NOMO-1 (cell line): Measurements from ENCODE around the gene RETREG1.
"Not testable (repeated sequence)": the region's sequence is repeated elsewhere in the genome, so short reads cannot be mapped to it uniquely, and the experiment has no call there.

Experiments
- DNase-seq, 2 experiments: peaks; one replicate each; lab custom pipeline; 2025; ENCODE audit not compliant: unreplicated experiment in 2 of 2; lab: John Stamatoyannopoulos, UW

RETREG1 gene

DNA sequence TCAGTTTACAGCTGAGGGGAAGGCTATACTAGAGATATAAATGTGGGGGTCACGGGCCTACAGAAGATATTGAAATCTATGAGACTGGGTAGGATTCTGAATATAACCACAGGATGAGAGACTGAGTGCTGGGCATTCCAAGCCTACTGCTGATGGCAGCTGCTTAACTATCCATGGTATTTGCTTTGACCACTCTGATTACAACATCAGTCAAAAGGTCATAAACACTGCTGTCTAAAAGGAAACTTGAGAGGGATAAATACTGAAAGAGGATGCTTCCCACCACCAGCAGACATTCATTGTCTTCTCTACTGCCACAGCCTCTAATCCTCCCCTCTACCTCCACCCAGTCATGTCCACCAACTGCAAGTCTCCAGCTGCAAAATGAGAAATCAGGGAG, 155.0 kb downstream of the RETREG1 start:
- no peak for DNase-seq

DNA sequence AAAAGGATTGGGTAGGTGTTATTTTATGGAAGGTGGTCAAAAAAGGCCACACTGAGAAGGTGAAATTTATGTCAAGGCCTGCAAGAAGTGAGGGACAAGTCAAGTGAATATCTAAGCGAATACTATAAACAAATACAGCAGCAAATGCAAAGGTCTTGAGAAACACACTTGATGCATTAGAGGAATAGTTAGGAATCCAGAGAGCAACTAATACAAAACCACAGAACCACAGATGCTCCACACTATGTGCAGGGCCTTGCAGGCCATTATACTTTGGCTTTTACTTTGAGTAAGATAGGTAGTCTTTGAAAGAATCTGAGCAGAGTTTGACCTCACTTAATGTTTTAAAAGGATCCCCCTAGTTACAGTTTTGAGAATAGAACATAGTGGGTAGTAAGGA, 155.8 kb downstream of the RETREG1 start:
- no peak for DNase-seq

DNA sequence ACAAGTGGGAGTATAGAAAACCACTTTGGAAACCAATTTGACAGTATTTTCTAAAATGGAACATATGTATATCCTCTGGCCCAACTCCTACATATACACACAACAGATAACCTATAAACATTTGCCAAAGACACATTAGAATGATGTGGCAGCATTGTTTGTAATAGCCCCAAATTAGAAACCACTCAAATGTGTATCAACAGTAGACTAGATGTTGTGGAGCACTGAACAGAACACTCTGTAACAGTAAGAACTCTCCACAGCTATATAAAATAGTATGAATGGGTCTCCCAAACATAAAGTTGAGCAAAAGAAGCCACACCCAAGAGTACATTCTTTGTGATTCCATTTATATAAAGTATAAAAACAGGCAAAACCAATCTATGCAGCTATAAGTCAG, 157.3 kb downstream of the RETREG1 start:
- DNase-seq: no peak

DNA sequence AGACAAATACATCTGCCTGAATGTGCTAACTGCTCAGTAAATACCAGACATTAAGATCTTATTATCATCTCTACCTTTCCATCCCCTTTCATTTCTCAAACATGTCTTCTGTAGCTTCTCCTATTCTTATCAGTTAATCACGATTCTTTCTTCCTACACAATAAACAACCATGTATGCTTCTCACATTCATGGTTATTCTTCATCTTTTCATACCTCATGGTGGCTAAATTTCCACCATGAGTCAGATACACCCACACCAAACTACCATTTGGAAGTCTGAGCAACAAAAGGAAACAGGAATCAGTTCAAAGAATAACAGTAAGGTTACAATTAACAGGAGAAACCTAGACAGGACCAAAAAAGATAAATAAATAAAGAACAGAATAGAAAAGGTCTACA, 158.9 kb downstream of the RETREG1 start:
- DNase-seq: no peak

DNA sequence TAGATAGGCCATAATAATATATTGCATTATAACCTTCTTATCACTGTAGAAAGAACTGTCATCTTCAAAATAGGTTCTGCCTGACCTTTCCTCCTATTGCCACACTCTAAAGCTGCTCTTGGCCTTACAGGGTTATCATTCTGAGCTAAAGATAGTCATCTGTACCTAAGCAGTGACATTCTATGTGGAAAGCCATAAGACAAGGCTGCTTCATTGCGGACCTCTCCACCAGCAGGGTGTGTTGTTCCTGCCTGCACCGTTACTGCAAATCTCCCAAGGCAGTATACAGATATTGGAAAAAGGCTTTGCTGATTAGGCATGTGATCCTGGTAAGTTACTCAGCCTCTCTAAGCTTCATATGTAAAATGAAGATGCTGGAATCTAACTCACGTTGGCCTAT, 159.3 kb downstream of the RETREG1 start:
- DNase-seq: no peak

DNA sequence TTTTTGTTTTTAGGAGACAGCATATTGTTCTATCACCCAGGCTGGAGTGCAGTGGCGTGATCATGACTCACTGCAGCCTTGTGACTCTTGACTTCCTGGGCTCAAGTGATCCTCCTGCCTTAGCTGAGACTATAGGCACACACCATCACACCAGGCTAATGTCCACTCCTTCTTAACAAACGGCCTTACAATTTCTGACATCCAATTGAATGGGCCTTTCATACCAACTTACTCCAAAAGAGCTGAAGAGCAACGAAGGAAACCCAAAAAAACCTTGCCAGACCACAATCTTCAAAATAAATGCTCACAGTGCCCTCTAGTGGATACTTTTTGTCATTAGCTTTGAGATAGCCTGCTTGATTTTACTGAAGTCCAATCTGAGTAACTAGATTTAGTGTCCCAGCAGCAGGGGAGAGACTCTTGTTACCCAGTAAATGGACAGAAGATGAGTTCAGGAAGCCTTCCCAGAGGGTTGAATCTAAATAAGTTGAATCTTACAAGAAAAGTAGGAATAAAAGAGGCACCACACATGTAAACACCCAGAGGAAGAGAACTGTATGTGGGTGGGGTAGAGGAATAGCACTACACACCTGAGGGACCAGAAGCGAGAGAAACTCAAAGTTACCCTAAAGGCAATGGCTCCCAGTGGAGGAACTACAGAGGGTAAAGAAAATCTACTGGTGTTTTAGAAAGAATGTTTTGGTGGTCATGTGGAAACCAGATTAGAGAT, 160.5 kb downstream of the RETREG1 start:
- DNase-seq: peak; percentile 63 to 81

DNA sequence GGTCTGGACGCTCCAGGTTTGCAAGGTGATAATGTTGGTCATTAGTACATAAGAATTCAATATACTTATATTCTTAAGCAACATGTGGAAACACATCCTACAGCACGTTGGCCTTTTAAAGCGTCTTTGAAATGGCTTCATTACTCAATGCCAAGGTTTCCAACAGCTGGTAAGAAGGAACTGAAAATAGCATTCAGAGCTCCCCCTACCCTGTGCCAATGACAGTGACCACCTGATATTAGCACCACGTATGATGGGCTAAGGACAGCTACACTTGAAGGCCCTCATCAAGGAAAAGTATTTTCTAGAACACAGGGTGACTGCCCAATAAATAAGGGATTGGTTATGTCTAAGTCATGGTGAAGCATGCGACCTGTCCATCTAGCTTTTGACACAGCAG, 161.1 kb downstream of the RETREG1 start:
- DNase-seq: peak; percentile 41 to 85

DNA sequence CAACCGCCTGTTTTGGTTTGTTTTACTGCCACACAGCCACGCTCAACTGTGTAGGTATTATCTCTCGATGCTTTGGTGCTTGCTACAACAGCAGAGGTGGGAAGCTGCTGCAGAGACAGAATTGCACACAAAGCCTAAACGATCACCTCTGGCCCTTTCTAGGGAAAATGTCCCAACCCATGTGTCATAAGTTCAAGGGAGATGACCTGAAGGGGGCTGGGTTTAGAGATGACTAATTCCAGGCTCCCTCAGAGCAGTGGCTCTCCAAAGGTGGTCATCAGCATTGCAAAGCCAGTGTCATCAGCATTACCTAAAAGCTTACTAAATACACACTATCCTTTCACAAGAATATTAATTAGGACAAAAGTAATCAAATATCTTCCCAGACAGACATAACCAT, 162.1 kb downstream of the RETREG1 start:
- DNase-seq: no peak

DNA sequence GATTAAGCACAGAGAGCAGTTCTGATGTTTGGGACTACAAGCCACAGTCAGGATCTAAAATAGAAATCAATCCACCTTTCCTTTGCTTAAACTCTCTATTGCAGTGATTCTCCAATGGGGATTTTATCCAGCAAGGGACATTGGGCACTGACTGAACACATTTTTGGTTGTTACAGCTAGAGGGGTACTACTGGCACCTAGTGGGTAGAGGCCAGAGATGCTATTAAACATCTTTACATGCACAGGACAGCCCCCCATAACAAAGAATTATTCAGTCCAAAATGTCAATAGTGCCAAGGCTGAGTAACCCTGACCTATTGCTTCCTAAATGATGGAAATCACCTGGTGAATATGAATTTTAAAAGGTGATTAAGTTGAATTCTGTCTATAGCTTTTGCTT, 163.2 kb downstream of the RETREG1 start:
- no peak for DNase-seq

DNA sequence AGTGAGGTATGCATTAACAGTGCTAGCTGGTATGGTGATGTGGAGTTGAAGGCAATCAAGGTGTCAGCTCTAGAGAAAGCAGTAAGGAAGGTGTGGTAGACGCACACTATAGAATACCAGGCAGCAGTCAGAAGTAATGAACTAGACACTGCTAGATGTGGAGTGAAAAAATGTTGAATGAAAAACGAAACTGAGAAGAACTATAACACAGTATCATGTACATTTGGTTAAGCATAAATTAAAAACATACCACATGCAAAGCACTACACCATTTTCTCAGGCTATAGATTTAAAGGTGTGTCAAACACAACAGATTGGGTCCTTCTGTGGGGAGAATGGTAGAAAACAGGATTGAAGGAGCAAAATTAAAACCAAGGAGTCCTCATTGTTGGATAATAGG, 166.6 kb downstream of the RETREG1 start:
- no peak for DNase-seq

DNA sequence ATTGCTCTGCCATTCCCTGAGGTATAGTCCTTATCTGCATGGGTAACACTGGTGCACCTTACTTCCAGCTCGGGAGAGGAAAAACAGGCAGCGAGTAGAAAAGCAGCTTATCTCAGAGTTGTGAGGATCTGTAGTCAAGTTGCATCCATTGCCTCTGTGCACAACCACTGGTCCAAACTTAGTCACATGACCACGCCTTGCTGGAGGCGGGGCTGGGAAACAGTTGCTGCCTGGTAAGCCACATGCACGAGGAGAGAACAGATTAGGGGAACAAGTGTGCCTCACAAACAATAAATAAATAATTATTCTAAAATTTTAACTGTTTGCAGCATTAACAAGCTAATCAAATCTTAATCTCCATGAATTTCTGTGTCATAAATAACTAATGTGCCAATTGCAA, 169.8 kb downstream of the RETREG1 start:
- DNase-seq: no peak

DNA sequence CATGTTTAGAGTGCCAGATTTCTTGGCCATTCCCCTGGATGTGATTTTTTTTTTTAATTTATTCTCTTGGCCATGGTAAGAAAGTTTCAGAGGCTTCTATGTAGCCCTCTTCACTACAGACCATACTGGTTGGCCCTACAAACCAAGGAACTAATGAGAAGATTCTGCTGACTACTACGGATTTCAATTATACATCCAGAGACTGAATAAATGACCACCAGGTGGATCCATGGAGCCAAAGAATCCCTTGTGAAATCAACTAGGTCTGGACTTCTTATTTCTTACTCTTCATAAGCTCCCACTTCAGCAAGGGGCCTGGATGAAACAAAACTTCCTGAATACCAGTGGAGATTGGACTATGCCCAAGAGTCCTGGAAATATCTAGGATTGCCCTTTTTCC, 178.8 kb downstream of the RETREG1 start:
- no peak for DNase-seq

DNA sequence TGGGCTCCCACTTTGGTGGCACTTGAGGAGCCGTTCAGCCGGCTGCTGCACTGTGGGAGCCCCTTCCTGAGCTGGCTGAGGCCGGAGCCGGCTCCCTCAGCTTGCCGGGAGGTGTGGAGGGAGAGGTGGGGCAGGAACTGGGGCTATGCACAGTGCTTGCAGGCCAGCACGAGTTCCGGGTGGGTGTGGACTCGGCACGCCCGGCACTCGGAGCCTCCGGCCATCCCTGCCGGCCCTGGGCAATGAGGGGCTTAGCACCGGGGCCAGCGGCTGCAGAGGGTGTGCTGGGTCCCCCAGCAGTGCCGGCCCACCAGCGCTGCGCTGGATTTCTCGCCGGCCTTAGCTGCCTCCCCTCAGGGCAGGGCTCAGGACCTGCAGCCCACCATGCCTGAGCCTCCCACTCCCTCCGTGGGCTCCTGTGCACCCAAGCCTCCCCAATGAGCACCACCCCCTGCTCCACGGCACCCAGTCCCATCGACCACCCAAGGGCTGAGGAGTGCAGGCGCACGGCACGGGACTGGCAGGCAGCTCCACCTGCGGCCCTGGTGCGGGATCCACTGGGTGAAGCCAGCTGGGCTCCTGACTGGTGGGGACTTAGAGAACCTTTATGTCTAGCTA, 180.6 kb downstream of the RETREG1 start:
- not testable (repeated sequence) for DNase-seq

DNA sequence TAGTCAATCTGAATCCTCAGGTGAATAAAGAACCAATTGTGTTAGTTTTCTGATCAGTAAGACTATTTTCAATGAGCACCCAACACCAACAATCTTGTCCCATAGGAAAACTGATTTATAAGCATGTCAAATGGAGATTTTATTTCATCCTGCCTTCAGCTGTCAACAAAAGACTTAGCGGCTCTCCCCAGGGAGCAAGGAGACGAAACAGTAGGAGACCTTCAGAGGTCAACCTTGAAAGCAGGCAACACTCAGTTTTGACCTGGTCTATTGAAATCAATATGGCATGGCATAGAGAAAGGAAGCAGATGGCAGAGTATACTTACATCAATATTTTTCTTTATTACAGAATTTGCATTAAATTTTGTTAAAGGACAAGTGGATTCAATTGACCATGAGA, 185.3 kb downstream of the RETREG1 start:
- DNase-seq: no peak

DNA sequence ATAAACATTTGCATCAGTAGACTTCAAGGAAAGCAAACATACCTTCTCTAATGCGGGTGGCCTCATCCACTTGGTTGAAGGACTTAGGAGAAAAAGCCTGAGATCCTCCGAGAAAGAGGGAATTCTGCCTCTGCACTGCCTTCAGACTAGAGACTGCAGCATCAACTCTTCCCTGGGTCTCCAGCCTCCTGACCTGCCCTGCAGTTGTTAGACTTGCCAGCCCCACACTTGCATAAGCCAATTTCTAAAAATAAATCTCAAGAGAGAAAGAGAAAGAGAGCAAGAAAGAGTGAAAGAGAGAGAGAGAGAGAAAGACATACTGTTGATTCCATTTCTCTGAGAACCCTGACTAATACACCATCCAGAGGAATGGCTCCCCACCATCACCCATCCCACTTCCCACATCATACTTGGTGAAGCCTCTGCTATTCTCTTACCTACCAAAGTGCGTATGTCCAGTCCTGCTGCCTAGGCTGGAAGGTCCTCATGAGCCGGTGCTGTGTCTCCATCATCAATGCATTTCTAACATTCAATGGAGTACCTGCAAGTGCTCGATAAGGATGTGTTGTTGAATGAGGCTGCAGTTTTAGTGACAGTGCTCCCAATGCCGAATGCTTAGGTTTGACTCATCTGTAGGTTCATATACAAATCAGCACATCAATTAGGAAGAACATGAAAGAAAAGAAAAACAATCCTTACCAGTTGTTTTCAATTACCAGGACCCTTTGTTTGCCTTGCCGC, 186.3 kb downstream of the RETREG1 start:
- DNase-seq: no peak

DNA sequence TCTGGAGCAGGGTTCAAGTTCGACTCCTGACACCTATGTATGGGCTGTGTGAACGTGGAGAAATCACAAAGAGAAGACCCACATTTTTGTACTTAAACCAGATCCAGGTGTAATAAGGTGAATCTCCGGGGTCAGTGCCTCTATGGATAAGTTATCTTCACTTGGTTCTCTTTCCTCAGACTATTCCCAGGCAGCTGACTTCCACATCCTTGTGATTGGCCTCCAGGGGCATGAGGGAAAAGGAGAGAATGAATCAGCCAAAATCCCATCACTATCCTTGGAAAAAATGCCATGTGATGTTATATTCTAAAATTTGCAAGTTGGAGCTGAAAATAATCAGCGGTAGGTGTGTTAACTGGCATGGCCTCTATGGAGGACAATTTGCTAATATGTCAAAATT, 188.4 kb downstream of the RETREG1 start:
- DNase-seq: no peak

DNA sequence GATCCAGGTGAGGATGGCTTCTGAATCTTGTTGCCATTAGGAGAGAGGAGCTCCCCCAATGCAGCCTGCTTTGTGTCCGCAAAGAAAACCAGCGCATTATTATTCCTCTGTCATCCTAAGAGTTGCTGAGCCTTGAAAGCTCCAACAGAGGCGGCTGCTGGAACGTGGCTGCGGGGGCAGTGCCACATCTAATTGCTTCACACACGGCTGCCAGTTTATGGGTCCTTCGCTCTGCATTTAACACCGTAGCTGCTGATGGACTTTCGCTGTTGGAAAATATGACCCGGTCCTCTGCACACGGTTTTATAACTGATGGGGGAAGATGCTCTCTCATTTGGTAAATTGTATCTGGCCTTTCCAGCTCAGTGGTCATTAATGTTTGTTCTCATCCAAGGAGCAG, 189.2 kb downstream of the RETREG1 start:
- DNase-seq: no peak
